GM18517 (cell line): ENCODE measurements around the gene ZNF646.
"Not testable (repeated sequence)": the region's sequence is repeated elsewhere in the genome, so short reads cannot be mapped to it uniquely, and the experiment has no call there.

Source experiments
- ATAC-seq: cut with Tn5 transposase; IDR thresholded peaks from one replicate; pipeline ENCODE4 v1.9.1; 2021; ENCODE audit warnings: mild to moderate bottlenecking, moderate library complexity; ENCODE audit not compliant: unreplicated experiment

ZNF646 gene

DNA sequence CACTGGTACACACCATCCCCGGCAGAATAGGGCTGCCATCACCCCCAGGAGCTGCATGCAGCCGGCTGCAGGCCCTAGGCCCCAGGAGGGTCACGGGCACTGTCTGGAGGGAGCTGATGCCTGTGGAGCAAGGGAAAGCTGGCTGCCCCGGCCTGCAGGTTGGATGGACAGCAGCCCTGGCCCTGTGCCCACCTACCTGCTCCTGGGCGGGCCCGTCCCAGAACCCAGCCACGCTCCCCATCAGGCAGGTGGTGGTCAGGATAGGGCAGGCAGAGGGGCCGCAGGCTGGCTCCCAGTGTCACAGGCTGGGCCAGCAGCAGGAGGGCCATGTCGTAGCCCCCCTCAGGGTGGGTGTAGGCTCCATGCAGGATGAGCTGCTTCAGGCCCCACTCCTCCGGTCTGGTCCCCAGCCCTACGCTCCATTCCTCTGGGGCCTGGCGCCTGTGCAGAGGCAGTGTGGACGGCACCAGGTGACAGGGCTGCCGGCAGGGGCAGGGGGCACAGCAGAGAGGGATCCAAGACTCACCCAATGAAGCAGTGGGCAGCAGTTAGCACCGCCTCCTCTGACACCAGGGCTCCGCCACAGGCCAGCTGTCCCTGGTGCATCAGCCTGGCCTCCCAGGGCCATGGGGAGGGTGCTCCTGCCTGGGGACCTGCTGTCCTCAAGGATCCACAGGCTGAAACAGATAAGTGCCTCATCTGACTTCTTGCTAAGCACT is 10.5 kb downstream of the ZNF646 start:
- ATAC-seq, result no peak

DNA sequence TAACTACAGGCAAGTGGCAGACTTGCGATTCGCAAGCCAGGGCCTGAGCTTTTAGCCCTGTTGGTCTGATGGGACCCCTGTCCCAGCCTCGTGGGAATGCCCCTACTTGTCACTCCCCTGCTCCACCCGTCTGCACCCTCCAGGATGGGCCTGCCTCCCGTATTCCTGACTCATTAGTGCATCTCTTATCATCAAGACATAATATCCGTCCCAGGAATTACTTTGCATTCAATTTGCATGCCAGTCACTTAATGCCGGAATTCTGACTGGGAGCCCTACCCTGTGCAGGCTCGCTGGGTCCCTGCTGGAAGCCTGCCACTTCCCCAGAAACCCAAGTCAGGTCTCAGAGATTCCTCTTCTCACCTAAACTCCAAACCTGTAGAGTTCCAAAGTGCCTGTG is 11.2 kb downstream of the ZNF646 start:
- ATAC-seq, result no peak

DNA sequence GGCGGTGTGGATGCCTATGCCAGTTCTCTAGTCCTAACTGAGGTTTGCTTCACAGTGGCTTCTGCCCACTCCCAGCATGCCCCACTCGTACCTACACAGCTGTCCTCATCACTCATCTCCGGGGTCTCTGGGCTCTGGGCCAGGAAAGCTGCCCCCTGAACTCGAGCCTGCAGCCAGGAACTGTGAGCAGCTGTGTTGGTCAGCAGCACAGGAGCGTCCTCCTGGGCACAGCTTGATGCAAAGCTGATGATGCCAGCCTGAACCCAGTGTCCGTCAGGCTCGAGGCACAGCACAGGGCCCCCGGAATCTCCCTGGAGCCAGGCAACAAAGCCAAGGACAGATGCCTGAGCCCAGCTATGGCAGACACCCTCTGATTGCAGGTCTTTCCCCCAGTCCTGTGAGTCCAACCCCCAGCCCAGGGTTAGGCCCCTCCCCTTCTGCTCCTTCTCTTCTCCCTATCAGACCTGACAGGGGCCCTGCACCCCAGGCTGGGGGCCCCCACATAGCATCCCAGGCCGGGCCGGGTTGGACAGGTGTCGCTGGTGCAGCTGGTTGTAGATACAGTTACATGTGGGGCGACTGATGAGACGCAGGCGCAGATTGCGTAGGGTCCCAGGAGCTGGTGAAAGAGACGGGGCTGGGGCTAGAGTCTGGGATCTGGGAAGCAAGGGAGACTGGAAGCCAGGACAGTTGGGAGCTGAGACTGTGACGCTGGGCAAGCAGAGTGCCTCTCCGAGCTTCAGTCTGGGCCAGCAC is 11.8 kb downstream of the ZNF646 start:
- ATAC-seq, result no peak

DNA sequence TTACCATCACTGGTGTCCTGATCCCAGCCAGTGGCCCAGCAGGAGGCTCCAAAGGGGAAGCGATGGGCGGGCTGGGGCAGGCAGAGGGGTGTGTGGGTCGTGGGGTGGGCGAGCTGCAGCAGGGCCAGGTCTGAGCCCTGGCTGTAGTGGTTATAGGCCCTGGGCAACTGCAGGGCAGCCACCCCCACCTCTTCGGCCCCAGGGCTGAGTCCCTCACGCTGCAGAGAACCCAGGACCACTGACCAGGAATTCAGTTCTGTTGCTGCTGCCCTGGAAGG is 12.3 kb downstream of the ZNF646 start:
- ATAC-seq, result no peak

DNA sequence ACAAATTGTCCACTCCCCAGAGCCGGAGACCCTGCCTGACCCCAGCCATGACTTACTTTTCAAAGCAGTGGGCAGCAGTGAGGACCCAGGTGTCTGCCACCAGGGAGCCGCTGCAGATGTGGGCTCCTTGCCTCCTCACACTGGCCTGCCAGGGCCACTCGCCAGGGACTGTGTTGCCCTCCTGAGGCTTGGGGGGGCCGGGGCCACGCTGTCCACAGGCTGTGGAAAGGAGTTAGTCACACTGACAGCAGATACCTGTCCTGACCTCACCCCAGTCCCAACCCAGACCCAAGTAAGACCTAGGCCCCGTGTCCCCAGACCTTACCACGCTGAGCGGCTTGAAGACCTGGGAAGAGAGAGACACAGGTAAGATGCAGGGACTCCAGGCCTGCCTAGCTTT is 13.3 kb downstream of the ZNF646 start:
- no peak for ATAC-seq

DNA sequence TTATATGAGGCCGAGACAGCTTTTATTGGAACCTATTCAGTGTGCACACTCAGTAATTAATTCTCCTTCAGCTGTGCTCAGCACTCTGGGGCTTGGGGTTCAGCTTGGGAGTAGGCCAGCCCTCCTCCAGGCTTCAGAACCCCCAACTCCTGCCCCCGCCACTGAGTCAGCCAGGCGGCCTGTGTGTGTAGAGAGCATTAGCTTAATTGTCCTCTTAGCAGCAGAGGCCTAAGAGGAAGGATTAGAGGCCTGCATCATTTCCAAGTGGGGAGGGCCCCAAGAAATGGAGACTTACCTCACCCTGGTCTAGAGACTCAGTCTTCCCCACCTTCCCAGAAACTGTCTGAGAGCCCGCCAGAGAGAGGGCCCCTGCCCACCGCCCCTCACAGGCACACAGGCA is 13.7 kb downstream of the ZNF646 start:
- ATAC-seq, result no peak

DNA sequence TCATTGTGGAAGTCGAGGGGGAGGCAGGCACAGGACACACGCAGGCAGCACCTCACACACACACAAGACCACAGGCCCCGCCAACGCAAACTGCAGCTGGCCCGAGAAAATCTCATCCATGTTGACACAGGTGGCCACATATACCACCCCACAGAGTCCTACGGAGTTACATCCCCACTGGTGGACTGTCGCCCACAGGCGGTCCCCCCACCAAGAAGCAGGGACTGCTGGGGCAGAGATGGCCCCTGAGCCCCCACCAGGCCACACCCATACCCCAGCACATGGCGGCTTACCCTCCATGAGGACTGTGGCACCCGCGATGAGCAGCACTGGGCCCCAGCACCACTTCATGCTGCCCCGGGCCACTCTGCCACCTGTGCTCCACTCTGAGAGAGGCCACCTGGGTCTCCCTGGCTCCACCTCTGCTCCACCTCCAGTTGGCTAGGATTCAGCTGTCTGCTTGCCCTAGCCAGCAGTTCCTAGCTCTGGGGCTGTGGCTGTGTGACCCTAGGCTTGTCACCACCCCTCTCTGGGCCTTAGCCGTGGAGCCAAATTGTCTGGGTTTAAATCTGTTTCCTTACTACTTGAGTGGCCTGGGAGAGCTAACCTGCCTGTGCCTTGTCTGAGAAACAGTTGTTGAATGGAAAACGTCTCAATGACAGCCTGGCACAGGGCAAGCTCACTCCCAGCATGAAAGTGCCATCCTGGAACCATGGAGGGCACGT is 14.4 kb downstream of the ZNF646 start, which contains the start of gene PRSS53:
Gene PRSS53, minus strand, starts transcription at position 485 of the 725 bp plus-strand sequence. Its CDS starts 134 bp downstream, at position 351.
- ATAC-seq, result no peak

DNA sequence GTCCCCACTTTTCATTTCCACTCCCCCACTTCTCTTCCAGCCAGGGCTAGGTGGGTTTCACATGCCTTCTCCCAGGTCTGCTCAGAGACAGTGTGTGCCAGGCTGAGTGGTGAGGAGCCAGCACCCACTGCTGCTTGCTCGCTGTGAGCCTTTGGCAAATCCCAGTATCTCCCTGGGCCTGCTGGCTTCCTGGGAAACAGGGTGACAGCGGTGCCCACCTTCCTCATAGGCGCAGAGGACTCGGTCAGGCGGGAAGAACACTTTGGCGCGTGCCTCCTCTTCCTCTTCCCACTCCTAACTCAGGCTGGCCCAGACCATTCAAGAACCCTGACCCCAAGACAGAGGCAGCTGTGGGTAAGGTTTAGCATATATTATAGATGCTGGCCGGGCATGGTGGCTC is 15.0 kb downstream of the ZNF646 start:
- ATAC-seq, result no peak

DNA sequence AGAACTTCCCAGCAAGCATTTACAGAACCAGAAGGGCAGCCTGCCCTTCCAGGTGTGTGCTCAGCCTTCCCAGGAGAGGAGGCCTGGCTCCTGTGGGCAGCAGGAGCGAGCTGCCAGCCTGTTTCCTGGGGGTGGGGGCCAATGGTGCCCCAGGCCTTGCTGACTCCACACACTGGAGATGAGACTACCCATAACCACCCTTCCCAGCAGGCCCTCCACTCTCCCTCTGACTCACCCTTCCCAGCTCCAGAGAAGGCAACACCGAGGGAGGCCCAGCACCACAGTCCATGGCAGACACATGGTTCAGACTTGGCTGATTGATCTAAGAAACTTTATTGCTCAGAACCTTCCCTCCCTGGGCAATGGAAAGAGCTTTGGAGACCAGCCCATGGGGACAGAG is 16.3 kb downstream of the ZNF646 start:
- no peak for ATAC-seq

DNA sequence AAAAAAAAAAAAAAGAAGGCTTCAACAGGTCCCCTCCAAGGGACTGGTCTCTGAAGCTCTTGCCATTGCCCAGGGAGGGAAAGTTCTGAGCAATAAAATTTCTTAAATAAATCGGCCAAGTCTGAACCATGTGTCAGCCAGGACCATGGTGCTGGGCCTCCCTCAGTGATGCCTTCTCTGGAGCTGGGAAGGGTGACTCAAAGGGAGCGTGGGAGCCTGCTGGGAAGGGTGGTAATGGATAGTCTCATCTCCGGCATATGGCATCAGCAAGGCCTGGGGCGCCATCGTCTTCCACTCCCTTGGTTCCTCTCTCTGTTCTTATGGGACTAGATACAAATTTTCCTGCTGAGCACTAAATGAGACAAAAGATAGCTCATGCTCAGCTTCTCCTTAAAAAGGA is 18.1 kb downstream of the ZNF646 start:
- no peak for ATAC-seq

DNA sequence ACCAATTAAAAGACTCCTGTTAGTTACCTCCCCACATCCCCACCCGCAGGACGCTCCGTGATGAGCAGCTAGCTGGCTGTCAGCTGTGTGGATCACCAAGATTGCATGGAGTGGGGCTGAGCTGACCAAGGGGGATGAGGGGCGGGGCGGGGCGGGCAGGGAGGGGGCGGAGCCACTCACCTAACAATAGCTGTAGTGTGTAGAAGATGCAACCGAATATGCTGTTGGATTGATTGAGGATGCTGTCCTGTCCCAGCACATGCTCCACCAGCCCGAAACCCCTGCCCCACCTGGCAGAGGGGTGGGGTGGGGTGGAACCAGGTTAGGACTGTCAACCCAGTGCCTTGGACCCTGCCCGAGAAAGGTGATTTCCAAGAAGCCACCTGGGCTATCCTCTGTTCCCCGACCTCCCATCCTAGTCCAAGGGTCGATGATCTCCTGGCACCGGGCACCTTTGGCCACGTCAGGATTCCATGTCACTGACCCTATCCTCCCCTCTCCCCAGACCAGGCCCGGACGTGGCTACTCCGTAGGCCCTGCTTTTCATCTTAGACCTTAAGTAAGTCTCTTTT is 19.0 kb downstream of the ZNF646 start:
- no peak for ATAC-seq

DNA sequence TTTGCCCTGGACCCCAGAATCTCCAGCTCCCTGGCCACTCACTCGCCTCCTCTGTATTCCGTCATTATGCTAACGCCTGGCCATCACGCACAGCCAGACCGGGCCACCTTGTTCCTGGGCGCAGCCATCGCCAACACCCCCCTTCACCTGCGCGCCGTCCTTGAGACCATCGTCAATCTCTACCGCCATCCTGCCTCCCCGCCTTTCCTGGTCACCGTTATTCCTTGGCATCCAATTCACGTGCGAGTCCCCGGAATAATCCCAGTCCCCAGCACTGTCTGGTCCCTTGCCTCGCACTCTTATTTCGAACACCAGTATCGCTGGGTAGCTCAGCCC is 19.8 kb downstream of the ZNF646 start:
- ATAC-seq, result no peak

DNA sequence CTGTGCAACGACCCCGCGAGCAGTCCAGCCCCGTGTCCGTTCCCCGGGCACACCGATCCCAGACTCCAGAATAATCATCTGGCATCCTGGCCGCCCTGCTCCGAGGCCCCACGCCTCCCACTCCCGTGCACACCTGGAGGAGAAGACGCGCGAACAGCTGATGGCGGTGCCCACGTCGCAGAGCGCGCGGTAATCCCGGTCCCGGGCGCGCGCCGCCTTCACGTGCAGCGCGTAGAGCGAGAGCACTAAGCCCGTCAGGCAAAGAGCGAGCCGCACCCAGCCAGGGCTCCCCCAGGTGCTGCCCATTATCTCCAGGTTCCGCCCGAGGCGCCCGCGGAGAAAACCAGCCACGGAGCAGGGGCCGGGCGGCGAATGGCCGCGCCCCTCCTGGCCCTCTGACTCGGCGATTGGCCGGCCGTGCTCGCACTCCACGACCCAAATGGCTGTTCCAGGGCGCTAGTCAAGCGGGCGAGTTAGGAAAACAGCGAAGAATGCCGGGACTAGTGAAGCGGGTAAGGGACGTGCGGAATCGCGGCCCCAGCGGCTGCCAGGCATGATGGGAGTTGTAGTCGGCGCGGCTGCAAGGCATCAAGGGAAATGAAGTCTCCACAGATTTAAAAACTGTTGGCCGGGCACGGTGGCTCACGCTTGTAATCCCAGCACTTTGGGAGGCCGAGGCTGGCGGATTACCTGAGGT is 20.4 kb downstream of the ZNF646 start, which contains the start of gene VKORC1:
Gene VKORC1, minus strand, starts transcription at position 374 of the 697 bp plus-strand sequence. Its CDS starts 68 bp downstream, at position 306.
- ATAC-seq, result peak; percentile 82

DNA sequence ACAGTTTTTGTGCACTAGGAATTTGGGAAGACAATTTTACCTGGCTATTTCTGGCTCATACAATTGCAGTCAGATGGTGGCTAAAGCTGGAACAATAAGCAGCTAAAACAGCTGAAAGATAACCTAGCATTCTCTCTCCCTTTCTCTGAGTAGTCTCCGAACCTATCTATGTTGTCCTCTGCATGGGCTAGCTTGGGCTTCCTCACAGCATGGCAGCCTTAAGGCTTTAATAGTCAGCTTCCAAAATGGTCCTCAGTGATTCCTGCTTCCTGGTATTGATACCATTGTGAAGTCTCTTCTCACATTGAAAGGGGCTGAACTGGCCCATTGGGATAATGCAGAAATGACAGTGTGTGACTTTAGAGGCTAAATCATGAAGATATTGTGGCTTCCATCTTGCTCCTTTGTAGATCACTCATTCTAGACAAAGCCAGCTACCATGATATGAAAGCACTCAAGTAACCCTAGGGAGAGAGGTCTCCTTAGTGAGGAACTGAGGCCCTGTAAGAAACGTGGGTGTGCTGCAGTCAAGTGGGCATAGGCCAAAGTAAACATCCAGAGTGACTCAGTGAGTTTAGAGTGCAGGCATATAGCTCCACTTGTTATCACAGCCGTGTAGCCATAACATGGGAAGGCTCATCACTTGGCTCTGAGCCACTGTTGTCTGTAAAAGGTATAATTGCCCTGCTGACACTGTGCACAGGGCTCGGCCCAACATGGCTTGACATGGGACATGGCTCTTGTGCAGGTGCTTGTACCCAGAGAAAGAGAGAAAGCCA is 25.8 kb downstream of the ZNF646 start:
- ATAC-seq, result no peak

DNA sequence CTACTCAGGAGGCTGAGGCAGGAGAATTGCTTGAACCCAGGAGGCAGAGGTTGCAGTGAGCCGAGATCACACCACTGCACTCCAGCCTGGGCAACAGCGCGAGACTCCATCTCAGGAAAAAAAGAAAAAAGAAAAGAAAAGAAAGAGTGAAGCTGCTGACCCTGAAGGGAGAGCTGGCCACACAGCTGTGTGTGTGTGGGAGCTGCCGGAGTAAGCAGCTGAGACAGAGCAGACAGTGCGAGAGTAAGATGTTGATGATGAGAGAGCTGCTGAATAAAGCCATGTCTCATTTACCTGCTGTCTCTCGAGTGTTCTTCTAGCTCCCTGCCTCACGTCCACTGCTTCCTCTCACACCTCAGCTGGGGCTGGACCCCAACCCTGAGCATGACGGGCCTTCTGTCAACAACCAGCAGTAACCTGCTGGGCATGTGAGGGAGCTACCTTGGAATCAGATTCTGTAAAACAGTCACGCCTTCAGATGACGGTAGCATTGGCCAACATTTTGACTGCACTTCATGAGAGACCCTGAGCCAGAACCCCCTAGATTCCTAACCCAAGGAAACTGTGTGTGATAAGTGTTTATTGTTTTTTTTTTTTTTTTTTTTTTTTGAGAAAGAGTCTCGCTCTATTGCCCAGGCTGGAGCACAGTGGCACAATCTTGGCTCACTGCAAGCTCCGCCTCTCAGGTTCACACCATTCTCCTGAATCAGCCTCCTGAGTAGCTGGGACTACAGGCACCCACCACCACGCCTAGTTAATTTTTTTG is 26.8 kb downstream of the ZNF646 start:
- not testable (repeated sequence) for ATAC-seq

DNA sequence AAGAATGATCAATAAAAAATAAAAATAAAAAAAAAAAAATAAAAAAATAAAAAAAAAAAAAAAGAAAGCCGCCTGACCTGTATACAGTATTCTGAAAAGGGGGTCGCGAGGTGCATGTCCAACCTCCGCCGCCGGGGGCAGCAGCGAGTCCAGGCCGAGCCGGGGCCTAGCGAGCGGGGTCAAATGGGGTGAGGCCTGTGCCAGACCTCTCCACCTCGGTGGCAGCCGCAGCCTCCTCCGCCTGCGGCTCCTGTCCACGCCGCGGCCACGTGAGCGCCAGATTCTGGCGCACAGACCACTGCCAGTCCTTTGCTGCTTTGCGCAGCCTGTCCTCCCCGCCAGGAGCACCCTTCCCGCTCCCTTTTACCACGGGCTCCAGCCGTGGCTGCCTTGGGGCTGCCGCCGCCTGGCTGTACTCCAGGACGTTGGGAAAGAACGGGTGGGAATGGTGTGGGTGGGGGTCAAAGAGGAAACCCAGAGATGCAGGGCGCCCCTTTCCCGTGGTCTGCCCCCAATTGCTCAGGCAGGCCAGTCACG is 31.5 kb downstream of the ZNF646 start:
- ATAC-seq, result peak; percentile 44

DNA sequence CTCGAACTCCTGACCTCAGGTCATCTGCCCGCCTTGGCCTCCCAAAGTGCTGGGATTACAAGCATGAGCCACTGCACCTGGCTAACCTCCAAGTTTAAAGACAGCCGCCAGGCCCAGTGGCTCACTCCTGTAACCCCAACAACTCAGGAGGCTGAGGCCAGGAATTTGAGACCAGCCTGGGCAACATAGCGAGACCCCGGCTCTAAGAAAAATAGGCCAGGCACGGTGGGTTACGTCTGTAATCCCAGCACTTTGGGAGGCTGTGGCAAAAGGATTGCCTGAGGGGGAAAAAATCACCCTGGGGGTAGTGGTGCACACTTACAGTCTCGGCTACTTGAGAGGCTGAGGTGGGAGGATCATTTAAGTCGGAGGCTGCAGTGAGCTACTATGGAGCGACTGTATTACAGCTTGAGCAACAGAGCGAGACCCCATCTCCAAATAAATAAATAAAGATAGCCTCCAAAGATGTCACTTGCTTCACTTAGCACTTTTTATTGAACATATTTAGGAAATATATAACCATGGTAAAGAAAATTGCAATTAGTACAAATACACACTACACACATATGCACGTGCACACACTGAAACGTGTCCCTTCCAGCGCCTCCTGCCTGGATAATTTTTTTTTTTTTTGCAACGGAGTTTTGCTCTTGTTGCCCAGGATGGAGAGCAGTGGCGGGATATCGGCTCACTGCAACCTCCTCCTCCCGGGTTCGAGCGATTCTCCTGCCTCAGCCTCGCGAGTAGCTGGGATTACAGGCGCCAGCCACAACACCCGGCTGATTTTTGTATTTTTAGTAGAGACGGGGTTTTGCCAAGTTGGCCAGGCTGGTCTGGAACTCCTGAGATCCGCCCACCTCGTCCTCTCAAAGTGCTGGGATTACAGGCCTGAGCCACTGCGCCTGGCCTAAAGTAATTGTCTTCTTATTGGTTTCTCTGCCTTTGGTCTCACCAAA is 32.6 kb downstream of the ZNF646 start:
- ATAC-seq, result no peak

DNA sequence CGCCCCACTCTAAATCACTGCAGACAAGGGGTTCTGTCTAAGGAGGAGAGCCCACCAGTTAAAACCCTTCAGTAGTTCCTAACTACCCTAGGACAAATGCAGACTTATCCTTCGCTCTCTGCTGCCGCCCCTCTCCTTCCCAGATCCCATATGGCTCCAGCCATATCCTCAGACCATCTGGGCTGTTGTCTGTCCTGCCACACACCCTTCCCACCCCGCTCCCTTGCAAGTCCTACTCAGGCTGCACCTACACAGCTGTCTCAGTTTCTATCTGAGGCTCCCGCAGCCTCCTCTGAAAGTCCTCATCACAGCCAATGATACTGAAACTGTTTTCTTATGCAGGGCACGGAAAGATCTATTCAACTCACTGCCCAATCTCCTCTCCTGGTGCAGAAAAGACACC is 33.2 kb downstream of the ZNF646 start:
- peak; percentile 62 for ATAC-seq
